HG03060 (cell line): ENCODE measurements around the gene GBP6.
"Not testable (repeated sequence)": the region's sequence is repeated elsewhere in the genome, so short reads cannot be mapped to it uniquely, and the experiment has no call there.

Source experiments
- ATAC-seq: cut with Tn5 transposase; IDR thresholded peaks from one replicate; pipeline ENCODE4 v1.9.1; 2021; ENCODE audit warnings: low read depth, moderate number of reproducible peaks; ENCODE audit not compliant: unreplicated experiment

Gene GBP6

GRCh38 chr1:89364954-89365550 lies 1.2 kb downstream of the GBP6 start:
- ATAC-seq = no peak

- no peak for ATAC-seq
Observed at GRCh38 chr1:89367221-89367620, 3.4 kb downstream of the GBP6 start.

GRCh38 chr1:89369331-89369730 lies 5.5 kb downstream of the GBP6 start:
- no peak for ATAC-seq

GRCh38 chr1:89373810-89374209 lies 10.0 kb downstream of the GBP6 start:
- not testable (repeated sequence) for ATAC-seq

GRCh38 chr1:89378001-89378400 lies 14.1 kb downstream of the GBP6 start:
- ATAC-seq = no peak

GRCh38 chr1:89381618-89382017 lies 17.8 kb downstream of the GBP6 start:
- no peak for ATAC-seq

- no peak for ATAC-seq
Observed at GRCh38 chr1:89382479-89382878, 18.6 kb downstream of the GBP6 start.

GRCh38 chr1:89383185-89383584 lies 19.3 kb downstream of the GBP6 start:
- ATAC-seq = no peak

GRCh38 chr1:89390707-89391106 lies 26.8 kb downstream of the GBP6 start:
- ATAC-seq = no peak

- ATAC-seq = no peak
Observed at GRCh38 chr1:89391686-89392085, 27.8 kb downstream of the GBP6 start.

GRCh38 chr1:89394851-89395250 lies 31.0 kb downstream of the GBP6 start:
- ATAC-seq = no peak

GRCh38 chr1:89396902-89397301 lies 33.0 kb downstream of the GBP6 start:
- no peak for ATAC-seq

- no peak for ATAC-seq
Observed at GRCh38 chr1:89405275-89405929, 41.5 kb downstream of the GBP6 start.

- no peak for ATAC-seq
Observed at GRCh38 chr1:89407360-89407759, 43.5 kb downstream of the GBP6 start.

- not testable (repeated sequence) for ATAC-seq
Observed at GRCh38 chr1:89407768-89408167, 43.9 kb downstream of the GBP6 start.

GRCh38 chr1:89425056-89425455 lies 61.2 kb downstream of the GBP6 start:
- ATAC-seq = no peak

- no peak for ATAC-seq
Observed at GRCh38 chr1:89429062-89429461, 65.2 kb downstream of the GBP6 start.

GRCh38 chr1:89429681-89430080 lies 65.8 kb downstream of the GBP6 start:
- not testable (repeated sequence) for ATAC-seq

- ATAC-seq = no peak
Observed at GRCh38 chr1:89433421-89433820, 69.6 kb downstream of the GBP6 start.

GRCh38 chr1:89434058-89434780 lies 70.4 kb downstream of the GBP6 start:
- ATAC-seq = not testable (repeated sequence)
